ENCODE measurements around the gene GJC1.

The GJC1 gene
- total RNA-seq: 0.36 to 0.57 reads per million in 2 donors

DNA sequence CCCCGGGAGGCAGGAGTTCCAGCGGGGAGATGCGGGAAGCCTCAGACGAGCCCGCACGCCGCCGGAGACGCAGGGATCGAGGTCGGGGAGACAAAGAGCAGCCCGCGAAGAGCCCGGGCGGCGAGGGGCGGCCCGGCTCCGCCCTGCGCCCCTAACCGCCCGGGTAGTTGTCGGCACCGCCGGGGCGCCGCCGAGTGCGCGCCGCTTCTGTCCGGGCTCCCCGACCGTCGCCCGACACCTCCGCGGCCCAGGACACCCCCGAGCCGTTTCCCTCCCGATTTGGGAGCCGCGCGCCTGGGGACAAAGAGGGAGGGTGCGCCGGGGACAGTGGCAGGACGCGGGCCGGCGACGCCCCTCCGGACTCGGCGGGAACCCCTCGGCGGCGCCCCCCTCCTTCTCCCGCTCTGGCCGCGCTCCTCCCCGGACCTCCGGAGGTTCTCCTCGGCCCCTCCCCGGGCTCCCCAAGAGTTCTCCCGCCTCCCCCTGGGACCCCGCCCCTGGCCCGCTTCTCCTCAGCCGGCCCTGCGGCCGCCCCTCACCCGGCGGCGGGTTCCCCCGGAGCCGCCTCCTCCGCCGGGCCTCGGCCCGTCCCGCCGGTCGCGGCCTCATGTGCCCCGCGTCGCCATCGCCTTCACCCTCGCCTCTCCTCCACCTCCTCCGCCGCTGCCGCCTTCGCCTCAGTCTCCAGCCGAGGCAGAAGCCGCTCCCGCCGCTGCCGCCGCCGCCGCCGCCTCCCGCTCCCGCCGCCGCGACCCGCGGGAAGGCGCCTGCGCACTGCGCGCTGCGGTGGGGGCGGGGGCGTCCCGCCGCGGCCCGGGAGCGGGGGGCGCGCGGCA lies at the start of gene GJC1:
TSS of gene GJC1 (minus strand) at position 765 of the 836 bp plus-strand sequence. CDS start 24,470 bp downstream, outside the sequence.
- no peak for DNase-seq

DNA sequence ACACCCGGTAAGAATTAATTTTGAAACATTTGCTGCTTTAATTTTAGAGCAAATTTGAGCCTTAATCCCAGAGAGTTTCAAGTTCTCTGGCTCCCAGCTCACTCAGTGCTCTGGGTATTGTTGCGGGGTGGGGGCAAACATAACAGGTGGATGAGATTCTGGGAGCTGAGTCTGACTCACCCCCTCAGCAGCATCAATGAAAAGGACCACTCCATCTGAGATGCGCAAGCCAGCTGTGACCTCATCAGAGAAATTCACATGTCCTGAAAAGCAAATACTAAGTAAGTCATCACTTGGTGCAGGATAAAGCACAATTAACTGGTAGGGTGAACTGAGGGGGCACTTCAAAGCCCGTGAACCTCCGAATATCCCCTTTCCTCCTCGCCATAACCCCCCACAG lies 49.3 kb upstream of the GJC1 start:
- DNase-seq: no peak

DNA sequence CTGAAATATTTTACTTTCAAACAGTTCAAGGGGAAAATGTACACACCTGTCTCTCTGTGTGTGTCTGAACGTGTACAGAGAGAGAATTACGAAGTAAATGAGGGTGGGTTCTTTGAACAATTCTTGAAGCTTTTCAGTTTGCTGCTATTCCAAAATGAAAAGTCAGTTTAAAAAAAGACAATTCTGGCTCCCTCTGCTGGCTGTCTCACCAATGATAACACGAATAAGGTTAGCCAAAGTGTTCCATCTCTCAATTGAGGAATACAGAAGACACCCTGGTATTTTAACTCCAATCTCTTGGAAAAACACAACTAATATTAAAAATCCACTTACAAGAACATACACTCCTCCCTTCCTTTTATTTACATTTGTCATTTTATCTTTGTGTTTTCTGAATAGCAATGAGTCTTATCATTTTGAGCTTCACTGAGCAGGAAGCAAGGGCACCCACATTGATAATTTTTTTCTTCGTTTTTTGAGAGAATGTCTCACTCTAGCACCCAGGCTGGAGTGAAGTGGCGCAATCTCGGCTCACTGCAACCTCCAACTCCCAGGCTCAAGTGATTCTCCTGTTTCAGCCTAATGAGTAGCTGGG lies 48.6 kb upstream of the GJC1 start:
- no peak for DNase-seq

DNA sequence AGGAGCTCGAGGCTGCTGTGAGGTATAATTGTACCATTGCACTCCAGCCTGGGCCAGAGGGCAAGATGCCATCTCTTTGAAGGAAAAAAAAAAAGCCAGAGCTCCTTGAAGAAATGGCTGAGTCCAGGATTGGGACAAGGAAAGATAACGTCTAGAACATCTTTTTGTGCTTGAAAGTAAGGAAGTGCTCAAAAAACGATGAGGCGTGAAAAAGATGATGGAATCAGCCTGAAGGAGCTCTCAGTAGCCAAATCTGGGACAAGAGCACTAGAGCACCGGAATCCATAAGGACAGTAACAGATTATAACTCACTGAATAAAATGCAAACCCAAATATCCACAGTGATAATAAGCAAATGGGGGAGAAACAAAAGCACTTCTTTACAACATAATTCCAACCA lies 47.0 kb upstream of the GJC1 start:
- no peak for DNase-seq

DNA sequence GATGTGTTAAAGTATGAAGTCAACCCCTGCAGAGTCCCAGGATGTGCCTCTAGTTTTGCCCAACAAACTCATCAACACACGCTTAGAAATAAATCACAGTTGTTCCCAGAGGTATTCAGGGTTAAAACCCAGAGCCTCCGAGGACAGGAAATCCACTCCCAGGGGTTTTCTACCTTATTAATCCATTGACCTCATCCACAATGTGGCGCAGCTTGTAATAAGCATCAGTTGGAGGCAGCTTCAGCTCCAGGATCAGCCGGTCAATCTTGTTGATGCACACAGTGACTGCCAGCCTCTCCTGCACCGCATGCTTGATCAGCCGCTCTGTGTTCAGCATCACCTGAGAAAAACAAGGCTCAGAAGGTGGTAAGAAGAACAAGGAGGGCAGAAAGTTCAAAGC lies 45.7 kb upstream of the GJC1 start:
- DNase-seq: no peak

DNA sequence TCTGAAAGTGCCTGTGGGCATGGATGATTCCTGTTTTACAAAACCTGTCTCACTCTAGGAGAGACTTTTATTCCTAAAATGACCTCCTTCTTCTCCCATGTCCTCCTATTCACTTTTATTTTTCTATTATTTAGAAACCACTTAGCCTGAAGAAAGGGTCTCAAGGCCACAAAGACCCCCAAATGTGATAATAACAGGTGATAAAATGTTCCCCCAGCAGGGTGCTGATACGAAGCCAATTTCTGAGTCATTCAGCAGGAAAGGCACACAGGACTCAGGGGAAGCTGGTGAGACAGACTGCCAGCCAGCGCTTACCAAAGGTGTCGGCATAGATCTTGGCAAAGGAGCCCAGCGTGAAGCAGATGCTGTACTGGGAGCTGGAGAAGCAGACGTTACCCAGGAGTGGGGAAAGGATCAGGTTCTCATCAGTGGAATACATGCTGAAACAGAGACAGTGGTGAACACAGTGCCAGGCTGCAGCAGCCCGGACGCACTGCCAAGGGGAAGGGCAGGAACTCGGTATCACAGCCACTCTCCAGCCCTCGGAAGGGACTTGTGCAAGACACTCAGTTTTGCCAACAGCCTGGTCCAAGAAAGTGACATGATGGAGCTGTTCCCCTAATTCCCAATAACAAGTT lies 42.2 kb upstream of the GJC1 start:
- no peak for DNase-seq

DNA sequence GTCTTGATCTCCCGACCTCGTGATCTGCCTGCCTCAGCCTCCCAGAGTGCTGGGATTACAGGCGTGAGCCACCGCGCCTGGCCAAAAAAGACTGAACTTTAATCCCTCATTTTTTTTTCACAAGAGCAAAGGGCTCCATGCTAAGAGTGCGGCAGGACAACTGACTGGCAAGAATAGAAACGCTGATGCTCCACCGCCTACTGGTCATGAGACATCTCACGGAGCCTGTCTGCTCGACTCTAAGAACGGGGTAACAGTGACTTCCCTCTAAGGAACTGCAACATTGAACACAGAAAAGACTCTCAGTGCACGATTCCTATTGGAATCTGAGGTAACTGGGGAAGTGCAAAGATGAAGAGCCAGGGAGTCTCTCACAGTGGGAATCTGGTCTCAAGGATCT lies 41.5 kb upstream of the GJC1 start:
- no peak for DNase-seq

DNA sequence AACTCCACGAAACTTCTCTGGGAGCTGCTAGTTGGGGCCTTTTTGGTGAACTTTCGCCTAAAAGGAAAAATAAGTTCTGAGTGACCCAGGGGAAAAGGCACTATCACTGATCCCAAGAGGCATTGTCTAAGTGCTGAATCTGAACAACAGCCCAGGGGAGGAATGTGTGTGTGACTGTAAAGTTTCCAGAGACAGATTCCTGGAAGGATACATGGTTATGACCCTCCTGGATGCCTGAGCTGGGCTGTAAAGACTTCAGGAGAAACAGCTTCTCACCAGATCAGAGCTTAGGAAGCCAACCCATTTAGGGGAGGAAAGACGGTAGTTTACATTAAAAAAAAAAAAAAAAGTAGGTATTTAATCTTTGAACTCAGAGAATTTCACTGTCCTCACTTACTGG lies 37.8 kb upstream of the GJC1 start:
- no peak for DNase-seq

DNA sequence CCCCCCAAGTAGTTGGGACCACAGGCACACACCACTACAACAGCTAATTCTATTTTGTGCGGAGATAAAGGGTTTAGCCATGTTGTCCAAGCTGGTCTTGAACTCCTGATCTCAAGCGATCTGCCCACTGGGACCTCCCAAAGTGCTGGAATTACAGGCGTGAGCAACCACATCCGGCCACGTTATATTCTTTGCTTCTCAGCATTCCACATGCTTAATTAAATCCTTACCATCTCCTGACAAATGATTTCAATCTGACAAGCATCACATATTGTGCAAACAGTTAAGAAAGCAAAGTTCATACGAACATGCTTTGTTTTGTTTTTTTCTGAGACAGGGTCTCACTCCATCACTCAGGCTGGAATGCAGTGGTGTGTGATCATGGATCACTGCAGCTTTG lies 35.8 kb upstream of the GJC1 start:
- no peak for DNase-seq

DNA sequence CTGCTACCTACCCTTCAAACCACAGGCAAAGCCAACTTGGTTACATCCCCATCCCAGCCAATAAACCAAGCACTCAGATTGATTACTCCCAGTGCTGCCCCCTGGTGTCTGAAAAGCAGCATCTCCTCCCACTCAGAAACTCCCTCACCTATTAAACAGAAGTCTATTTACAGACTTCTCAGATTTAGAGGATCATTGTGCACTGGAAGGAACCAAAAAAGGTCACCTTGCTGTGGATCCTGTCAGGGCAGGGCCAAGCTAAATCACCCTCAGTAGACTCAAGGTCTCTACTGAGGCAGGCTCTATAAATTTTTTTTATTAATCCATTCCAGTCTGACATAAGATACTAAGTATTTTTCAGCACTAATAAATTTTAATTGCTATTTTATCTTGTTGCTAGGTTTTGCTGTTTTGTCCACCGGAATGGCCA lies 35.2 kb upstream of the GJC1 start:
- no peak for DNase-seq

DNA sequence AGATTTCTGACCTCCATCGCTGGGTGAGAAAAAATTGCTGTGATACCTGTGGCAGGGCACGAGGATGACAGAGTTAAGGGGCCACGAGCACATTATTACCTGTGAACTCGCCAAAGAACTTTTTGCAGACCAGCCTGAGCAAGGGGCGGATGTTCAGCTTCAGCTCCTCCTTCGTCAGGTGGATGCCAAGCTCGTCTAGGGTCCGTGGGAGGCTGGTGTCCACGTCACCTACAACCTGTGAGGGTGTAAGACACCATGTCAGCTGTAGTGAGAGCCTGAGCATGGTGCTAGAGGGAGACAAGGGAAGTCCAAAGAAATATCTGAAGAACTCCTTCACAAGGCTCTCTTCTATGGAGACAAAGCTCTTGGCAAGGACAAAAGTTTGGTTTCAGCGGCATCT lies 34.7 kb upstream of the GJC1 start:
- no peak for DNase-seq

DNA sequence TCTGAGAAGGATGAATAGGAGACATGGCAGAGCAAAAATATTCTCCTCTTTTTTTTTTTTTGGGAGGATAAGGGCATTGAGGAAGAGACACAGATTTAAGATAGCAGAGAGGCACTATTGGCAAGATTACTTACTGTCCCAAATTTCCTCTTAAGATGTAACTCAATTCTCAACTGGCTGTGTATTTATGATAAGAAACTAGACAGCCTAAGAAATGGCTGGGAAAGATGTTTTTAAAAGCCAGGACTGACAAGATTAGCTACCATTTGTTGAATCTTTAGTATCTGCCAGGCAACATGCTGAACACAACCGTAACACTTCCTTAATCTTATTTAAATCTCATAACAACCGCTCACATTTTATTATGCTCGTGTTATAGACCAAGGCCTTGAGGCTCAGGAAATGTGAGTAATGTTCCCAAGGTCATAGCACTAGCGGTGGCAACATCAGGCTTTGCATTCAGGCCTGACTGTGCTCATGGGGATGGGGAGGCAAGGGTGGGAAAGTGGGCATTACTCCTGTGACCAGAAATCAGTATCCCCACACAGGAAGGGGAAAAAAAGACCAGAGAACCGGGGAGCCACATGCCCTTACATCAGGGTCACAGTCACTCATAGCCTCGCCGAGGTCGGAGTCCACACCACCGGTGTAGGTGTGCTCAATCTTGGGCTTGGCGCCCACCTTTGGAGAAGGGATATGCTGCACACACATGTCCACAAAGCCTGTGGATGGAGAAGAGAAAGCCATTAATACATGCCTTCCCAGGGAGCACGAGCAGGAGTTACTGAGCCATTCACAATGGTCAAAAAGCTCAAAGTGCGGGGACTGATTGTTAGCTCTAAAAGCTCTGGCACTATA lies 33.2 kb upstream of the GJC1 start:
- no peak for DNase-seq

DNA sequence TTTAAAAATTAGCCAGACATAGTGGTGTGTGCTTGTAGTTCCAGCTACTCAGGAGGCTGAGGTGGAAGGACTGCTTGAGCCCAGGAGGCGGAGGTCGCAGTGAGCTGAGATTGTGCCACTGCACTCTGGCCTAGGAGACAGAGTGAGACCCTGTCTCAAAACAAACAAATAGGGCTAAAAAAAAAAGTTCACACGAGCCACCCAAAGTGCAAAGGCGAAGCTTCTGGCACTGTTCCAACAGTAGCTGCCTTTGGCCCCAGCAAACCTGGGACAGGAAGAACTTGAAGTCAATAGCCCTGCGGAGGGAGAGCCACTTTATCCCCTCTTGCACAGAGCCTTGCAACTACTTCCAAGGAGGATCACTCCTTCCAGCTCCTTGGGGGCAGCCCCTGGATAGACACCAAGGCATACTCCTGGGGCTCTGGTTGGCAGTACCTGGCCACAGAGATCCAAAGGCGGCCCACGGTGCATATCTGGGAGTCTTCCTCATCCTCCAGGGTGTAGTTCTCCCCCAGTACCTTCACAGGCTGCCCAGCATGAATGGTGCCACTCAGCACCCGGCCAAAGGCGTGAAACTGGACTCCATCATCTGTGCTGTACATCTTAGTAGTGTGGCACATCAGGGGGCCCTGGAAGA lies 32.3 kb upstream of the GJC1 start:
- DNase-seq: no peak

DNA sequence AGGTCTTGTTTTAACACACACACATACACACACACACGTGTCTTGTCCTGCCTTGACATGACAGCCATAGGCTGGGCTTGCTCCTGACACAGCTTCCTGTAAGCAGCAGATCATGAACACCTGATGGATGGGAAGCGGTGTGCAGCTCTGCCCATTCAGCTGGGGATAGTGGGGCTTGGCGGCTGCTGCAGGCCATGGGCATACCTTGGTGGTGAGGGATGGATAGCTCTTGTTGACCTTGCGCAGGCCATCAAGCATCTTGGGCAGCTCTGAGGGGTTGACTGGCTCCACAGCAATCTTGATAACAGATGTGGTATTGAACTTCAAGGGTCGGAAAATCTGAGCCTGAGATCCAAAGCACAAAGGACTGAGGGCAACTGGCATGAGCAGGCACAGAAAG lies 29.6 kb upstream of the GJC1 start:
- no peak for DNase-seq

DNA sequence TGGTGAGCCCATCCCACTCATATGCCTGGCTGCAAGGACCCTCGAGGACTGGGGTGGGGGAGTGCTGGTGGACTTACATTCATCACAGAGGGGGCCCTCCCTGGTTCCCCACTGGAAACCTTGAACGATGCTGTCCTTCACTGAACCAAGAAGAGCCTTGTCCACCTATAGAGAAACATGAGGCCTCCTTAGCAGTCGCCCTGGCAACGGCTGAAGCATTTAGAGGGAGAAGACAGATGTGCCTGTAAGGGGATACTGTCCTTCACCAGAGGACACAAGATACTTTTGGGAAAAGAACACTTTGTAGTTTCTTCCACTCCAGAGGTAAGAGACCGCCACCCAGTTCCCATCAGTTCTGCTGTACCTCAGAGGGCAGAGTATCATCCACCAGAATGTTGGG lies 24.1 kb upstream of the GJC1 start:
- DNase-seq: no peak

DNA sequence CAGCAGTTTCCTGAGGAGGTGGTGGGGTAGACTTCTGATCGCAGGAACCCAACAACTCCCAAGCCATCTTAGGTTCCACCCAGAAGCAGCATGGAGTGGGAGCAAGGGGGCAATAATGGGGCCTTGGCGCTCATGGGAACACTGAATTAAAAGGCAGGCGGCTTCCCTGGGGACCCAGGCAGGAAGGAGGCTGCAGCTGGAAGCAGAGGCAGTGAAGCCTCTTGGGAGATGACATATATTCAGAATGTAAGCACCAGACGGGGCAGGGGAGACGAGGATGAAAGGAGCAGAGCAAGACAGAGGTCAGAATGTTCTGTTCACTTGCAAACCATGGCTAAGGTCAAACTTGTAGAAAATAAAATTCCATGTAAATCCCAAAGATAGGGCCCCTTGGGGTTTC lies 20.5 kb upstream of the GJC1 start:
- no peak for DNase-seq

DNA sequence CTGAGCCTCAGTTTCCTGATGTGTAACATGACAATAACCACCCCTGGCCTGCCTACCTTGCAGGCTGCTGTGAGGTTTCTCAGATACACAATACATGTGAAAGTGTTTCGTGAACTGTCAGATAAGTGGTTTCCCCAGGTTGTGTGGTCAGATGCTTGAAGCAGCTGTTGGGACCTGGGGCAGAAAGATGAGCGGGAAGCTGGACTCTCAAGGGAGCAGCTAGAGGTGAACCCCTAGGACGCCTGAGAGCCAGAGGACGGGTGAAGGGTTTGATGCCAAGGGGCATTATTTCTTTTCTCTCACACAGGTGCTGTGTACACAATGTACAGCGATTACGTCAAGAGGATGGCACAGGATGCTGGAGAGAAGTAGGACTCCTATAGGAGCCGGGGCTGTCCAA lies 19.9 kb upstream of the GJC1 start:
- DNase-seq: no peak

DNA sequence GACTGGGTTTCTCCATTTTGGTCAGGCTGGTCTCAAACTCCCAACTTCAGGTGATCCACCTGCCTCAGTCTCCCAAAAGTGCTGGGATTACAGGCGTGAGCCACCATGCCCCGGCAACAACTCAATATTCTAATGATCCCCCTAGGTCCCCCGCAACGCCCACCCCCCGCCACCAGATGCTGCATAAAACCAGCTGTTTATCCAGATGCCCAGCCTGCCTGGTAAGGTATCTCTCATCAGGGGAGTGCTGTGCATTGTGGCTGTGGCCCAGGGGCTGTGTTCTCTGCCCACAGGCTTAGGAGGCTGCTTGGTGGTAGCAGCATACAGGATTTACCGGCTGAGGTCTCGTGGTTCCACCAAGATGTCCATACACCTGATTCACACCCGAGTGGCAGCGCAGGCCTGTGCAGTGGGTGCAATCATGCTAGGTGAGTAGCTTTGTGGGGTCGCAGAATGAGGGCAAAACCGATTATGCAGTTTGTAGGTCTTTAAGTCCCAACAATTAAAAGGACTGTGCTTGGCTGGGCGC lies 18.9 kb upstream of the GJC1 start:
- DNase-seq: no peak

DNA sequence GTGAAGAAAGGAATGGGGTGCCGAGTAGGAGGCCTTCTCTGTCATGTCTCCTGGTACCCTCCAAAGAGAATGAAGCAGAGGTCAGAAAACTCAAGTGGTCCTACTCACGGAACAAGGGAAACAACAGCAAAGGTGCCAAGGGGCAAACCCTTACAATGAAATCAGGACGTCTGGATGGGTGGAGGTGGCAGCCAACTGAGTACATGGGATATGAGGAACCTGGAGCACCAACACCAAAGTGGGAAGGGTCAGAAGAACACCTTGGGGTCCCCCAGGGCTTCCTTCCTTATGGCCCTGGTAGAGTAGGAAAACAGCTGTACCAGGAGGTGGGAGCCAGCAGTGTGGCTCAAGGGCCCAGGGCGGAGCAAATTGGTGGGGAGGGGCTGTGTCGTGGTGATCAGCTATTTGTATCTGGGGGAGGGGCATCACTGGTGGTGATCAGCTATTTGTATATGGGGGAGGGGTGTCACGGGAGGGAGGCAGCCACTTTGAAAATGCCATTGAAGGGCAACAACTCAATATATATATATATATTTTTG lies 18.2 kb upstream of the GJC1 start:
- DNase-seq: no peak

DNA sequence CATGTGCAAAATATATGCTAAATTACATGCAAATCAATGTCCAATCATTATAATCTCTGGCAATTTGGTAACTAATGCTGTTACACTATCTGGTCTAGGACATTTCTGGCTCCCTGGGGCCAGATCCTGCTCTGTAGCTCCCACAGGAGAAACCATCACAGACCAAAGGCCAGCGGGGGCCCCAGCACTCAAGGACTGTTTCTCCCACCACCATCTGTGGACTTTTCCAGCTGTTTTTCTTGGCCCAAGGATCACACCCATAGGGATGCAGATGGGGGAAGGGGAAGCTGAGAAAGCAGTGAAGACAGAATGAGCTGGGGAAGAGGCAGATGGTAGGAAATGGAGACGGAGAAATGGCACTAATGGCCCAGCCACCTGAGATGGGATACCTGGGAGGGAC lies 17.5 kb upstream of the GJC1 start, which contains the start of gene HIGD1B:
TSS of gene HIGD1B (plus strand) at position 298 of the 400 bp plus-strand sequence. CDS start 270 bp downstream, outside the sequence.
- DNase-seq: no peak

DNA sequence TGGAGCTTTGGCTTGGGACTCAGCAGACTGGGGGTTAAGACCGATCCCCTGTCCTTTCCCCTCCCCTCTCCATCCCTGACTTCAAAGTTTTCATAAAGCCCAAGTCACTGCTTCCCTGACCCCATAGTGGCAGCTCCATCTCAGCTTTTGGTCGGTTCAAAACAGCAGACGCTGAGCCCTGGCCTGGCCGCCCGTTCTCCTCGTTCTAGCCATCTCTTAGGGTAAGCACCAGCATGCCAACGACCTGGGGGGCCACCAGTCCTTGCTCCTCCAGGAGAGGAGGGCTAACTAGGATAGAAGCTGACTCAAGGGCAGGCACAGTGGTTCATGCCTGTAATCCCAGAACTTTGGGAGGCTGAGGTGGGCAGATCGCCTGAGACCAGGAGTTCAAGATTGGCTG lies 16.1 kb upstream of the GJC1 start:
- no peak for DNase-seq

DNA sequence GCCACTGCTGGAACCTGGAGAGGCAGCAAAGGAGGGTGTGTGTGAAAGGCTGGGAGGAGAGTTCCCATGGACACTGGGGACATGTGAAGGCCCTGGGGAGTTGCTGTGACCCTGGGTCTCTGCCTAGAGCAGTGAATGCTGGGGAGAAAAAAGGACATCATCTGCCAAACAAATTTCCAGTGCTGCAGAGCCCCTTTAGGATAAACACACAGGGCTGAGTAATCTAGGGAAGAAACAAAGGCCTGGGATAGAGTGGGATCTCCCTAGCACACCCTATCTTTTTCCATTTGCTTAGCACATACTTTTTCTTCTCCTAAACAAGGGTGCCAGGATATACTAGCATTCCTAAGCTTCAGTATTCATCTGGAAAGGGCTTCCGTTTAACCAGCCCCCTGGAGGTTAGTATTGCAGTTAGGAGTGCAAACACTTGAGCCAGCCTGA lies 14.3 kb upstream of the GJC1 start:
- DNase-seq: no peak

All from activated gamma-delta T cell (primary cell).